Esophagus muscularis mucosa (tissue), 3 donors: Measurements from ENCODE around the gene GNL2.

Source experiments
- CTCF ChIP-seq, 3 experiments: fragments of 200-600 bp in 2 of 3; fragments of 450-650 bp in 1 of 3; sonication (generic) in 2 of 3; IDR thresholded peaks; one replicate each; pipeline ENCODE4 v1.5.1; 2017 to 2019; ENCODE audit warnings: antibody characterized with exemption in 3 of 3, mild to moderate bottlenecking in 2 of 3, moderate library complexity in 1 of 3
- POLR2AphosphoS5 ChIP-seq, 2 donors: sonication (generic); formaldehyde crosslinking; IDR thresholded peaks; one replicate each; pipeline ENCODE4 v1.6.1; 2017; ENCODE audit warnings: antibody characterized with exemption in 2 of 2

GRCh38 chr1:37605806-37606474 is 10.2 kb upstream of the GNL2 start:
- no peak for TF ChIP-seq CTCF (IDR thresholded peaks at IDR 0.05)
- TF ChIP-seq POLR2AphosphoS5 (IDR thresholded peaks at IDR 0.05): no peak
